Loucy (cell line): ENCODE measurements around the gene MAP3K21.

Experiments used
- H2AFZ ChIP-seq: fragments of 200-600 bp; sonication (generic); 2 replicates; pipeline ENCODE4 v1.6.0; 2016; ENCODE audit warnings: antibody characterized with exemption, mild to moderate bottlenecking, low read length, moderate library complexity
- H3F3A ChIP-seq: fragments of 200-600 bp; 2 replicates; pipeline ENCODE4 v1.6.0; 2016; ENCODE audit warnings: antibody characterized with exemption, low read depth, mild to moderate bottlenecking
- H3K27me3 ChIP-seq: fragments of 200-600 bp; sonication (generic); 2 replicates; pipeline ENCODE4 v1.6.1; 2014; ENCODE audit warnings: low read length, mild to moderate bottlenecking; ENCODE audit not compliant: insufficient read depth, poor library complexity, severe bottlenecking
- H3K36me3 ChIP-seq: fragments of 200-600 bp; sonication (generic); 2 replicates; pipeline ENCODE4 v1.6.1; 2016; ENCODE audit warnings: low read length; ENCODE audit not compliant: insufficient read depth
- H3K4me1 ChIP-seq: fragments of 200-600 bp; sonication (generic); 2 replicates; pipeline ENCODE4 v1.5.1; 2014; ENCODE audit warnings: low read length, mild to moderate bottlenecking; ENCODE audit not compliant: insufficient read depth, poor library complexity, severe bottlenecking
- H3K4me2 ChIP-seq: fragments of 200-600 bp; sonication (generic); 2 replicates; pipeline ENCODE4 v1.6.0; 2014; ENCODE audit warnings: antibody characterized with exemption, low read length, low read depth, mild to moderate bottlenecking; ENCODE audit not compliant: poor library complexity, severe bottlenecking
- H3K4me3 ChIP-seq: fragments of 200-600 bp; sonication (generic); 2 replicates; pipeline ENCODE4 v1.5.1; 2014; ENCODE audit warnings: low read length, mild to moderate bottlenecking, mixed read lengths; ENCODE audit not compliant: poor library complexity, severe bottlenecking
- H3K79me2 ChIP-seq: fragments of 200-600 bp; sonication (generic); 2 replicates; pipeline ENCODE4 v1.6.1; 2014; ENCODE audit warnings: low read length; ENCODE audit not compliant: insufficient read depth
- H3K9ac ChIP-seq: fragments of 200-600 bp; sonication (generic); 2 replicates; pipeline ENCODE4 v1.6.0; 2014; ENCODE audit warnings: mild to moderate bottlenecking, low read depth, low read length, moderate library complexity; ENCODE audit not compliant: poor library complexity, severe bottlenecking
- H3K9me2 ChIP-seq: fragments of 200-600 bp; sonication (generic); replicated peaks from 2 replicates; pipeline ENCODE4 v1.6.1; 2016; ENCODE audit warnings: low read depth, low read length, mixed read lengths
- H3K9me3 ChIP-seq: fragments of 200-600 bp; sonication (generic); 2 replicates; pipeline ENCODE4 v1.6.1; 2014; ENCODE audit warnings: mild to moderate bottlenecking, antibody characterized with exemption, low read length, low read depth; ENCODE audit not compliant: insufficient read depth
- H4K20me1 ChIP-seq: fragments of 200-600 bp; sonication (generic); 2 replicates; pipeline ENCODE4 v1.6.0; 2014; ENCODE audit warnings: antibody characterized with exemption, low read length, mild to moderate bottlenecking; ENCODE audit not compliant: insufficient read depth, poor library complexity, severe bottlenecking
- EZH2phosphoT487 ChIP-seq: fragments of 200-600 bp; IDR thresholded peaks from 2 replicates; pipeline ENCODE4 v1.6.1; 2018; ENCODE audit warnings: antibody characterized with exemption, mild to moderate bottlenecking, moderate library complexity, borderline replicate concordance
- TF ChIP-seq, protein P1 (sequence below): fragments of 200-600 bp; sonication (generic); conservative IDR thresholded peaks from 2 replicates; pipeline ENCODE4 v1.5.1; 2014; ENCODE audit warnings: mild to moderate bottlenecking, antibody characterized with exemption, low read length

The MAP3K21 gene

DNA sequence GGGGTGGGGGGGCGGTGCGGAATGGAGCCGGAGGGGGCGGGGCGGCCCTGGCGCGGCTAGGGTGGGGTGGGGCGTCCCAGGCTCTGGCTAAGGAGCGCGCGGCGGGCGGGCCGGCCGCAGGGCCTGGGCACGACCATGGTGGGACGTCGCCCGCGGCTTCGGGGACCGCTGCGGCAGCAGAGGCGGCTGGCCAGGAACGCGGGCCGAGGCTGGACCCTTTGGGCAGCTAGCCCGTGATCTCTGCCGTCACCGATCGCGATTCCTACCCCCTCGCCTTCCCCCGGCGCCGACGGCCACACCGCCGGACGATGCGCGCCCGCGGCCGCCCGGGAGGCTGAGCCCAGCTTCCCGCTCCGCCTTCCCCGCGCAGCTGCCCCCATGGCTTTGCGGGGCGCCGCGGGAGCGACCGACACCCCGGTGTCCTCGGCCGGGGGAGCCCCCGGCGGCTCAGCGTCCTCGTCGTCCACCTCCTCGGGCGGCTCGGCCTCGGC is at the start of gene MAP3K21:
Gene MAP3K21 (plus strand): TSS at position 74 of the 491 bp plus-strand sequence. CDS start 305 bp downstream, at position 379.
- Histone ChIP-seq H4K20me1 (peaks cover 7% of the 10 kb centered on the region), H3K9me3 (no peaks in the 10 kb centered on the region), H3F3A (peaks cover 7% of the 10 kb centered on the region; the same call in 1 of the 2 replicates), H2AFZ (peak within 1 kb of the TSS; percentile 93), H3K9me2 (no peaks in the 10 kb centered on the region), H3K9ac (peak within 1 kb of the TSS; percentile 73), H3K79me2 (peaks cover 33% of the 10 kb centered on the region), H3K4me2 (peak within 1 kb of the TSS; percentile 84), H3K27me3 (no peaks in the 10 kb centered on the region), H3K36me3 (no peaks in the 10 kb centered on the region), H3K4me3 (peak within 1 kb of the TSS; percentile 78), H3K4me1 (peaks cover 38% of the 10 kb centered on the region)
- no peak for TF ChIP-seq EZH2phosphoT487
- TF ChIP-seq, protein P1, sequence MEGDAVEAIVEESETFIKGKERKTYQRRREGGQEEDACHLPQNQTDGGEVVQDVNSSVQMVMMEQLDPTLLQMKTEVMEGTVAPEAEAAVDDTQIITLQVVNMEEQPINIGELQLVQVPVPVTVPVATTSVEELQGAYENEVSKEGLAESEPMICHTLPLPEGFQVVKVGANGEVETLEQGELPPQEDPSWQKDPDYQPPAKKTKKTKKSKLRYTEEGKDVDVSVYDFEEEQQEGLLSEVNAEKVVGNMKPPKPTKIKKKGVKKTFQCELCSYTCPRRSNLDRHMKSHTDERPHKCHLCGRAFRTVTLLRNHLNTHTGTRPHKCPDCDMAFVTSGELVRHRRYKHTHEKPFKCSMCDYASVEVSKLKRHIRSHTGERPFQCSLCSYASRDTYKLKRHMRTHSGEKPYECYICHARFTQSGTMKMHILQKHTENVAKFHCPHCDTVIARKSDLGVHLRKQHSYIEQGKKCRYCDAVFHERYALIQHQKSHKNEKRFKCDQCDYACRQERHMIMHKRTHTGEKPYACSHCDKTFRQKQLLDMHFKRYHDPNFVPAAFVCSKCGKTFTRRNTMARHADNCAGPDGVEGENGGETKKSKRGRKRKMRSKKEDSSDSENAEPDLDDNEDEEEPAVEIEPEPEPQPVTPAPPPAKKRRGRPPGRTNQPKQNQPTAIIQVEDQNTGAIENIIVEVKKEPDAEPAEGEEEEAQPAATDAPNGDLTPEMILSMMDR = no peak

DNA sequence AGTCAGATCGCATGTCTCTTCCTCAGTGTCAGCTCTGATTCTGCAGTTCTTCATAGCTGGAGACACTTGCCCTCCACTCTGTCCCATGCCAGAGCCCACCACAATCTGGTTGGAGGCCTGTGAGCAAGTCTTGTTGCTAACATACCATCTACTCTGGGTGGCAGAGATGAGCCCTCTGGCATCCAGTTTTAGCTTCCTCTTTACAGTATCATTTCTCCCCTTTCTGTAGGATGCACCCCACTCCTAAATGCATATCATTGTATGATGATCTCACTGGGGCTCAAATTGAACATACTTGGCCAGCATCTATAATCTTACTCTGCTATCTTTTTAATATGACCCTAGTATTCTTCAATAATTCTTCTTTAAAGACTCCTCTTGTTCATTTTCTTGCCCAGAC is 48.9 kb upstream of the MAP3K21 start:
- Histone ChIP-seq H3K9me2 (no peaks in the 10 kb centered on the region), H3K9me3 (no peaks in the 10 kb centered on the region), H3K9ac (no peak overlapping the region), H2AFZ (no peak overlapping the region), H4K20me1 (no peaks in the 10 kb centered on the region), H3K4me3 (no peak overlapping the region), H3K27me3 (no peaks in the 10 kb centered on the region), H3K4me2 (no peak overlapping the region), H3K79me2 (peaks cover 26% of the 10 kb centered on the region), H3K4me1 (peaks cover 26% of the 10 kb centered on the region), H3F3A (no peaks in the 10 kb centered on the region), H3K36me3 (no peaks in the 10 kb centered on the region)
- TF ChIP-seq EZH2phosphoT487 = no peak
- TF ChIP-seq, protein P1 = no peak

DNA sequence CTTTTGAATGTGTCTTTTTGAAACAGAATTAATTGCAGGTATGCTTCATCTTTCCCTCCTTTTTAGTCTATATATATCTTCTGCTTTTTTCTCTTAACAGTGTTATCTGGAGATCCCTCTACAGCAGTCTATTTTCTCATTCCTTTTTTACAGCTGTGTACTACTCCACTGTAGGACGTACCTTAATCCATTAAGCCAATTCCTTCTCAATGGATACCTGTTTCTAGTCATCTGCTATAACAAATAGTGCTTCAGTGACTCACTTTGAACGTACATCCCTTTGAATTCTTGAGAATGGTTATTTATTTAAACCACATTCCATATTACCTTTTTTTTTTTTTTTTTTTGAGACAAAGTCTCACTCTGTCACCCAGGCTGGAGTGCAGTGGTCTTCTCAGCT is 47.6 kb upstream of the MAP3K21 start:
- Histone ChIP-seq H3K4me3 (no peak overlapping the region), H3F3A (no peaks in the 10 kb centered on the region)

More for the DNA sequence above, 47.6 kb upstream of the MAP3K21 start:
- Histone ChIP-seq H3K4me2 (no peak overlapping the region), H3K9me3 (no peaks in the 10 kb centered on the region), H3K79me2 (peaks cover 28% of the 10 kb centered on the region), H3K9me2 (no peaks in the 10 kb centered on the region), H3K27me3 (no peaks in the 10 kb centered on the region), H3K36me3 (no peaks in the 10 kb centered on the region), H3K4me1 (peaks cover 26% of the 10 kb centered on the region), H2AFZ (no peak overlapping the region), H4K20me1 (no peaks in the 10 kb centered on the region), H3K9ac (no peak overlapping the region)
- no peak for TF ChIP-seq EZH2phosphoT487
- TF ChIP-seq, protein P1 = no peak
